ENCODE data around the gene ROBO1. TPM values are rescaled to one million over a fixed set of nuclear protein-coding genes. Genes with fewer than 3 reads are reported as not detected.

The ROBO1 gene
- total and polyA plus RNA-seq, 12 donors: 6.4 to 144 (median 43.9) TPM

- Histone ChIP-seq H3K36me3 (replicated peaks in 1 of 2) (no peaks in the 10 kb centered on the region), H3K27me3 (no peaks in the 10 kb centered on the region), H3K4me1 (replicated peaks in 1 of 2) (no peaks in the 10 kb centered on the region), H3K27ac (no peak overlapping the region), H3K4me3 (no peak overlapping the region), H3K9me3 (replicated peaks in 1 of 3) (no peaks in the 10 kb centered on the region)
- intact Hi-C loops (cut with DNase I): no loop called here
- 89 to 100% (median 93%) methylated on average over 1 of the region's 1 CpG for WGBS, 4 donors
- no peak for DNase-seq
- TF ChIP-seq CTCF (IDR thresholded peaks at IDR 0.05): no peak
- no peak for TF ChIP-seq POLR2A (IDR thresholded peaks at IDR 0.05)
Measured at GRCh38 chr3:78742491-78742890, 1025.3 kb downstream of the ROBO1 start.

- WGBS, 4 donors: 83 to 88% (median 85%) methylated on average over 2 of the region's 2 CpGs
- intact Hi-C loops (cut with DNase I): no loop called here
- H3K36me3 ChIP-seq (replicated peaks in 1 of 2): no peaks in the 10 kb centered on the region
- no peak overlapping the region for H3K4me3 ChIP-seq
- no peak for DNase-seq
- no peak overlapping the region for H3K27ac ChIP-seq
- H3K9me3 ChIP-seq (replicated peaks in 1 of 3): no peaks in the 10 kb centered on the region
- TF ChIP-seq POLR2A (IDR thresholded peaks at IDR 0.05): no peak
- no peaks in the 10 kb centered on the region for H3K27me3 ChIP-seq
- no peaks in the 10 kb centered on the region for H3K4me1 ChIP-seq (replicated peaks in 1 of 2)
Measured at GRCh38 chr3:78742041-78742440, 1025.8 kb downstream of the ROBO1 start.

GRCh38 chr3:78741066-78741645 lies 1026.6 kb downstream of the ROBO1 start:
- intact Hi-C loops (cut with DNase I): no loop called here
- H3K4me1 ChIP-seq (replicated peaks in 1 of 2): no peaks in the 10 kb centered on the region
- no peaks in the 10 kb centered on the region for H3K9me3 ChIP-seq (replicated peaks in 1 of 3)
- no peak for DNase-seq
- no peaks in the 10 kb centered on the region for H3K36me3 ChIP-seq (replicated peaks in 1 of 2)
- H3K27me3 ChIP-seq: no peaks in the 10 kb centered on the region
- TF ChIP-seq POLR2A (IDR thresholded peaks at IDR 0.05) (no peak), CTCF (IDR thresholded peaks at IDR 0.05) (peak; percentile 8 to 51 (median 34))
- WGBS, 4 donors: 96 to 98% (median 97%) methylated on average over 1 of the region's 1 CpG
- H3K27ac ChIP-seq: no peak overlapping the region
- H3K4me3 ChIP-seq: no peak overlapping the region

- intact Hi-C loops (cut with DNase I): no loop called here
- TF ChIP-seq POLR2A (IDR thresholded peaks at IDR 0.05): no peak
- TF ChIP-seq CTCF (IDR thresholded peaks at IDR 0.05): no peak
- WGBS, 4 donors: 76 to 91% (median 82%) methylated on average over 2 of the region's 2 CpGs
- no peaks in the 10 kb centered on the region for H3K36me3 ChIP-seq (replicated peaks in 1 of 2)
- no peak overlapping the region for H3K27ac ChIP-seq
- H3K27me3 ChIP-seq: no peaks in the 10 kb centered on the region
- no peak overlapping the region for H3K4me3 ChIP-seq
- no peaks in the 10 kb centered on the region for H3K9me3 ChIP-seq (replicated peaks in 1 of 3)
- H3K4me1 ChIP-seq (replicated peaks in 1 of 2): peaks cover 0 to 2% of the 10 kb centered on the region in 2 donors
- no peak for DNase-seq
Measured at GRCh38 chr3:78738833-78739232, 1029.0 kb downstream of the ROBO1 start.

- peaks cover 0 to 5% of the 10 kb centered on the region in 2 donors for H3K4me1 ChIP-seq (replicated peaks in 1 of 2)
- no peak overlapping the region for H3K27ac ChIP-seq
- no peaks in the 10 kb centered on the region for H3K27me3 ChIP-seq
- no peaks in the 10 kb centered on the region for H3K9me3 ChIP-seq (replicated peaks in 1 of 3)
- peak in 5 of 7 donors; percentile 14 to 32 (median 31) for DNase-seq
- no peaks in the 10 kb centered on the region for H3K36me3 ChIP-seq (replicated peaks in 1 of 2)
- intact Hi-C loops (cut with DNase I): no loop called here
- TF ChIP-seq POLR2A (IDR thresholded peaks at IDR 0.05) (no peak), CTCF (IDR thresholded peaks at IDR 0.05) (no peak)
- no peak overlapping the region for H3K4me3 ChIP-seq
- 55 to 66% (median 58%) methylated on average over 5 of the region's 5 CpGs for WGBS, 4 donors
Measured at GRCh38 chr3:78737988-78738387, 1029.8 kb downstream of the ROBO1 start.
